ENCODE measurements around the gene MAIP1.

GRCh38 chr2:199975273-199975895 is 20.0 kb downstream of the MAIP1 start:
- TF ChIP-seq SIN3A (IDR thresholded peaks at IDR 0.05; ENCODE audit: borderline replicate concordance, low read depth, low read length) (no peak), USF1 (IDR thresholded peaks at IDR 0.05; ENCODE audit: borderline replicate concordance, low read depth) (no peak)
